Natural killer cell (primary cell): ENCODE data around the gene UPK1B. TPM values are rescaled to one million over a fixed set of nuclear protein-coding genes. Genes with fewer than 3 reads are reported as not detected.

ENCODE experiments used
- ATAC-seq, 3 donors: fragments of 150-1000 bp in 2 of 3; fragments of 200-7000 bp in 1 of 3; cut with Tn5 transposase; 1 replicate in 1 of 3; 2 replicates in 2 of 3; pipeline ENCODE4 v1.10.0; 2021; ENCODE audit warnings: mild to moderate bottlenecking in 2 of 3, moderate library complexity in 2 of 3
- DNase-seq, 2 donors: peaks; one replicate each; pipeline versions ENCODE4 v3.0.0 to v3.0.0-alpha.2; 2013 to 2021; ENCODE audit warnings: mixed read lengths in 1 of 2
- H3K27ac ChIP-seq: one replicate; pipeline ENCODE4 v1.5.1; 2013; ENCODE audit warnings: mild to moderate bottlenecking, low read length
- H3K27me3 ChIP-seq: one replicate; pipeline ENCODE4 v1.6.1; 2013; ENCODE audit warnings: low read length; ENCODE audit not compliant: control insufficient read depth, insufficient read depth
- H3K36me3 ChIP-seq: one replicate; pipeline ENCODE4 v1.6.1; 2013; ENCODE audit warnings: low read length; ENCODE audit not compliant: control insufficient read depth, insufficient read depth
- H3K4me1 ChIP-seq: one replicate; pipeline ENCODE4 v1.6.1; 2013; ENCODE audit warnings: low read length; ENCODE audit not compliant: control insufficient read depth, insufficient read depth
- H3K4me3 ChIP-seq: one replicate; pipeline ENCODE4 v1.5.1; 2013; ENCODE audit warnings: low read length
- H3K9me3 ChIP-seq: one replicate; pipeline ENCODE4 v1.6.1; 2013; ENCODE audit warnings: low read length; ENCODE audit not compliant: control insufficient read depth, insufficient read depth
- H3K27ac Mint-ChIP-seq, 2 donors: one replicate each; pipeline ENCODE4 v1.8.0; 2022; ENCODE audit warnings: mild to moderate bottlenecking in 2 of 2, mixed read lengths in 2 of 2, moderate library complexity in 1 of 2
- H3K27me3 Mint-ChIP-seq, 2 donors: one replicate each; pipeline ENCODE4 v1.8.0; 2022; ENCODE audit warnings: low read depth in 2 of 2, mixed read lengths in 2 of 2
- H3K36me3 Mint-ChIP-seq: one replicate; pipeline ENCODE4 v1.8.0; 2022; ENCODE audit warnings: mixed read lengths
- H3K4me1 Mint-ChIP-seq, 2 donors: one replicate each; pipeline ENCODE4 v1.8.0; 2022; ENCODE audit warnings: mixed read lengths in 2 of 2
- H3K4me3 Mint-ChIP-seq: one replicate; pipeline ENCODE4 v1.8.0; 2022; ENCODE audit warnings: mild to moderate bottlenecking, moderate library complexity, mixed read lengths
- H3K9me3 Mint-ChIP-seq, 2 donors: one replicate each; pipeline ENCODE4 v1.8.0; 2022; ENCODE audit warnings: mixed read lengths in 2 of 2
- CTCF ChIP-seq: fragments of 200-600 bp; IDR thresholded peaks from one replicate; pipeline ENCODE4 v1.8.0; 2022; ENCODE audit warnings: antibody characterized with exemption
- WGBS: methylation state at CpG from one replicate; pipeline ENCODE4 v1.1.7; 2013; ENCODE audit warnings: missing lambda C conversion rate; ENCODE audit not compliant: insufficient coverage; 5-methylcytosine and 5-hydroxymethylcytosine counted together
- intact Hi-C: fragments of 100-400 bp; cut with micrococcal nuclease; formaldehyde crosslinking; loops from one replicate; pipeline ENCODE4 v1.14.2; 2022
- total RNA-seq, 4 donors: library from RNA; stranded (reverse); fragments of 120-200 nt in 1 of 4; gene quantifications; one replicate each; pipeline versions ENCODE4 v1.2.3 to v1.2.4, GENCODE V29; 2013 to 2022

Gene UPK1B
- total RNA-seq, 3 donors from 2014 or later (not counting 1 experiment from before 2014, with no cell fraction given): not detected

DNA sequence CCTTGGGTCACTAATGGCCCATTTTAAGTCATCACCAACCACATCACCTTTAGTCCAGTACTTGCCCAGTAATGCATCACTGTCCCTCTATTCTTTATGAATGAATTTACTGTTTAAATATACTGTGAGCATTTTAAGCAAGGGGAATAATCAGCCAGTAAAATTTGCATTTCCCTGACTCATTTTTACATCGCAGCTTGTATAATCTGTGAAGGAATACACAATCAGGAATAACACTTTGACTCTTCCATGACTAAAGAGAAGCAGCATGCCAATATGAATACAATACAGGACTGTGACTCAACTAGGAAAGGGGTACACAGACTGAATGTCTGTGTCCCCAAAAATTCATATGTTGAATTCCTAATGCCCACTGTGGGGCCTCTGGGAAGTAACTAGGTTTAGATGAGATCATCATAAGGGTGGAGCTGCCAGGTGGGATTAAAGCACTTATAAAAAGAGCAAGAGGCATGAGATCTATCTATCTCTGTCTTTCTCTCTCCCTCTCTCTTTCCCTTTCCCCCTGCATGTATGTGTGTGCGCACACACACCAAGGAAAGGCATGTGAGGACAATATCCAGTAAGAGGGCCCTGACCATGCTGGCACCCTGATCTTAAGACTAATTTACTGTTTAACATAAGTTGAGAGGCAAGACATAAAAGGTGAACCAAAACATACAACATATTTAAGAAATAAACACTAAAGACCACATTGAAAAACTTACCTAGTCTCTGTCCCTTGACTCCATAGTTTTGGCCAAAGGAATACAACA lies 55.2 kb downstream of the UPK1B start:
- H3K4me1 ChIP-seq: no peaks in the 10 kb centered on the region
- no peak overlapping the region for H3K4me3 ChIP-seq
- no peaks in the 10 kb centered on the region for H3K27me3 ChIP-seq
- H3K27ac Mint-ChIP-seq: peak overlapping the region; percentile 20 to 73
- H3K4me1 Mint-ChIP-seq: peaks cover 51 to 58% of the 10 kb centered on the region in 2 donors
- no peak overlapping the region for H3K4me3 Mint-ChIP-seq
- no peak for TF ChIP-seq CTCF
- H3K27ac ChIP-seq: no peak overlapping the region
- no peak for ATAC-seq
- no peaks in the 10 kb centered on the region for H3K27me3 Mint-ChIP-seq
- intact Hi-C loops: no loop called here
- H3K9me3 Mint-ChIP-seq: no peaks in the 10 kb centered on the region
- no peaks in the 10 kb centered on the region for H3K9me3 ChIP-seq
- peaks cover 25% of the 10 kb centered on the region for H3K36me3 Mint-ChIP-seq
- WGBS: 100% methylated on average over 1 of the region's 2 CpGs
- H3K36me3 ChIP-seq: peaks cover 73% of the 10 kb centered on the region
- DNase-seq: no peak

GRCh38 chr3:119229190-119229589 lies 55.8 kb downstream of the UPK1B start:
- Histone ChIP-seq H3K4me3 (no peak overlapping the region), H3K36me3 (peaks cover 71% of the 10 kb centered on the region), H3K27me3 (no peaks in the 10 kb centered on the region), H3K9me3 (no peaks in the 10 kb centered on the region), H3K4me1 (no peaks in the 10 kb centered on the region), H3K27ac (no peak overlapping the region)
- Mint-ChIP-seq H3K4me1 (peaks cover 52 to 53% of the 10 kb centered on the region in 2 donors), H3K27ac (peak overlapping the region; percentile 20 to 73), H3K9me3 (no peaks in the 10 kb centered on the region), H3K27me3 (no peaks in the 10 kb centered on the region), H3K36me3 (peaks cover 25% of the 10 kb centered on the region), H3K4me3 (no peak overlapping the region)
- WGBS: 100% methylated on average over 5 of the region's 7 CpGs
- ATAC-seq (no peak), DNase-seq (no peak)
- TF ChIP-seq CTCF: no peak
- intact Hi-C loops: no loop called here

- WGBS: 91% methylated on average over 7 of the region's 7 CpGs
- H3K36me3 Mint-ChIP-seq: peaks cover 31% of the 10 kb centered on the region
- no peak for TF ChIP-seq CTCF
- DNase-seq: no peak
- no peaks in the 10 kb centered on the region for H3K4me1 ChIP-seq
- no peaks in the 10 kb centered on the region for H3K27me3 ChIP-seq
- intact Hi-C loops: no loop called here
- H3K9me3 ChIP-seq: no peaks in the 10 kb centered on the region
- peaks cover 56 to 62% of the 10 kb centered on the region in 2 donors for H3K4me1 Mint-ChIP-seq
- H3K36me3 ChIP-seq: peaks cover 73% of the 10 kb centered on the region
- H3K27ac ChIP-seq: no peak overlapping the region
- no peak for ATAC-seq
- H3K9me3 Mint-ChIP-seq: no peaks in the 10 kb centered on the region
- no peak overlapping the region for H3K4me3 Mint-ChIP-seq
- peak overlapping the region; percentile 52 to 60 for H3K27ac Mint-ChIP-seq
- no peaks in the 10 kb centered on the region for H3K27me3 Mint-ChIP-seq
- H3K4me3 ChIP-seq: no peak overlapping the region
These were observed 56.7 kb downstream of the UPK1B start for GRCh38 chr3:119230071-119230470.

DNA sequence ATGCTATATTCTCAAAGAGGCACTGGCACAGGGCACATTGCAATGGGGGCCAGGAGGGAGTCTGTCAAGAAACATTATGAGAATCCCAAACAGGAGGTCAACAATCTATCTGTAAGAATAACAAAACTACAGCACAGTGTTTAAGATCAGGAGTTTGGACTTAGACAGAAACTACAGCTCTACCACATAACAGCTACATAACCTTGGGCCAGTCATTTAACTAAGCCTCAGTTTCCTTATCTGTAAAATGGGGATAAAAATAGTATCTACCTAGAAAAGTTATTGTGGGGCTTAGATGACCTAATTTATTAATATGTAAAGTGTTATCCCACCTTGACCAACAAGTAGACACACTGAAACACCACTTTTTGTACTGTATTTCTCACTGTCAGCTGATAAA lies 57.3 kb downstream of the UPK1B start:
- no peak overlapping the region for H3K4me3 ChIP-seq
- Mint-ChIP-seq H3K4me1 (peaks cover 63 to 68% of the 10 kb centered on the region in 2 donors), H3K9me3 (no peaks in the 10 kb centered on the region), H3K4me3 (no peak overlapping the region), H3K36me3 (peaks cover 32% of the 10 kb centered on the region), H3K27me3 (no peaks in the 10 kb centered on the region), H3K27ac (peak overlapping the region; percentile 52 to 60)
- DNase-seq: no peak
- H3K36me3 ChIP-seq: peaks cover 75% of the 10 kb centered on the region
- peaks cover 4% of the 10 kb centered on the region for H3K4me1 ChIP-seq
- intact Hi-C loops: no loop called here
- no peaks in the 10 kb centered on the region for H3K9me3 ChIP-seq
- H3K27me3 ChIP-seq: no peaks in the 10 kb centered on the region
- no peak overlapping the region for H3K27ac ChIP-seq
- no peak for ATAC-seq
- no peak for TF ChIP-seq CTCF
